Measurements from ENCODE around the gene MCHR1.

GRCh38 chr22:40659166-40659565, 20.1 kb upstream of the MCHR1 start:
- TF ChIP-seq CTCF (conservative IDR thresholded peaks at IDR 0.05; ENCODE audit: low read depth in 2 of 2) (no peak), POLR2AphosphoS5 (IDR thresholded peaks at IDR 0.05; ENCODE audit: low read depth) (no peak), EZH2phosphoT487 (IDR thresholded peaks at IDR 0.05; ENCODE audit: unreplicated experiment) (no peak), EZH2 (IDR thresholded peaks at IDR 0.05; ENCODE audit: low read depth, unreplicated experiment) (no peak), REST (IDR thresholded peaks at IDR 0.05; ENCODE audit: unreplicated experiment) (no peak), CREB1 (CRISPR knock-in tag; IDR thresholded peaks at IDR 0.05; ENCODE audit: low read depth) (no peak), STAT1 (IDR thresholded peaks at IDR 0.05; ENCODE audit: unreplicated experiment) (no peak), ETS1 (IDR thresholded peaks at IDR 0.05) (no peak)

All from GM23338 (cell line).